Cardiac fibroblast (primary cell): Measurements from ENCODE around the gene IL2RA.
A peak's percentile ranks its signal among the peaks of the same experiment; 100 is the strongest.
"Not testable (repeated sequence)": the region's sequence is repeated elsewhere in the genome, so short reads cannot be mapped to it uniquely, and the experiment has no call there.

Experiments used
- DNase-seq, 2 donors: peaks; one replicate each; pipeline versions ENCODE4 v3.0.0 to v3.0.0-alpha.2; 2010; ENCODE audit warnings: low read depth in 2 of 2
- H3K4me3 ChIP-seq, 2 donors: replicated peaks in 1 of 2; 1 replicate in 1 of 2; 2 replicates in 1 of 2; pipeline ENCODE4 v1.5.1; 2011; ENCODE audit warnings: low read depth in 2 of 2, low read length in 2 of 2, mild to moderate bottlenecking in 2 of 2, moderate library complexity in 1 of 2
- TF ChIP-seq, protein P1 (sequence below): IDR thresholded peaks from one replicate; pipeline ENCODE4 v1.5.1; 2011; ENCODE audit warnings: low read depth, mild to moderate bottlenecking, low read length, inconsistent platforms

Gene IL2RA

DNA sequence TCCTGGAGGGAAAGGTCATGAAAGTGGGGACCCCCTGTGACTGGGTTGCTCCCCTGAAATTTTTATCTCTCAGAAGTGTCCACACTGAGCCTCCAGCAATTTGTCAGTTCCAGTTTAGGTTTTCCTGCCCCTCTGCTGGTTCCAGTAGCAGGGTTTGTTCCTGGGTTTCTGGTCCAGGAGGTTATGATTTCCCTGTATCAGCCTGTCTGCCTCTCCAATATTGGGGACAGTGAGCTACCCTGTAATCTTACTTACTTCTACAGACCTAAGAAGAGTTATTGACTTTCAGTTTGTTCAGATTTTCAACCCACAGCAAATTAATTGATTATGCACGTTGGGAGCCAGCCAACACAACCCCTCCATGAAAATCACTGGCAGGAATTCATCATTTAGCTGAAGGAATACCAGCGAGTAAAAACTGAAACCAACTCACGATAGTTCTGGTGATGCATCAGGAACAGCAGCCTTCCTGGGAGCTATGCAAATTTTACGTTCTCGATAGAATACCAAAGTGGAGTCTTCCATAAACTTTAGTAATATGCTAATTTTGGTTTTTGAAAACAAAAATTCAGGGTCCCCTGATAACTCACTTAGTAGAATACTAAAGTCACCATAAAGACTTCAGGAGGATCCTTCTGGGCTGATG lies 53.5 kb downstream of the IL2RA start:
- TF ChIP-seq, protein P1, sequence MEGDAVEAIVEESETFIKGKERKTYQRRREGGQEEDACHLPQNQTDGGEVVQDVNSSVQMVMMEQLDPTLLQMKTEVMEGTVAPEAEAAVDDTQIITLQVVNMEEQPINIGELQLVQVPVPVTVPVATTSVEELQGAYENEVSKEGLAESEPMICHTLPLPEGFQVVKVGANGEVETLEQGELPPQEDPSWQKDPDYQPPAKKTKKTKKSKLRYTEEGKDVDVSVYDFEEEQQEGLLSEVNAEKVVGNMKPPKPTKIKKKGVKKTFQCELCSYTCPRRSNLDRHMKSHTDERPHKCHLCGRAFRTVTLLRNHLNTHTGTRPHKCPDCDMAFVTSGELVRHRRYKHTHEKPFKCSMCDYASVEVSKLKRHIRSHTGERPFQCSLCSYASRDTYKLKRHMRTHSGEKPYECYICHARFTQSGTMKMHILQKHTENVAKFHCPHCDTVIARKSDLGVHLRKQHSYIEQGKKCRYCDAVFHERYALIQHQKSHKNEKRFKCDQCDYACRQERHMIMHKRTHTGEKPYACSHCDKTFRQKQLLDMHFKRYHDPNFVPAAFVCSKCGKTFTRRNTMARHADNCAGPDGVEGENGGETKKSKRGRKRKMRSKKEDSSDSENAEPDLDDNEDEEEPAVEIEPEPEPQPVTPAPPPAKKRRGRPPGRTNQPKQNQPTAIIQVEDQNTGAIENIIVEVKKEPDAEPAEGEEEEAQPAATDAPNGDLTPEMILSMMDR: no peak
- peak; percentile 37 to 54 for DNase-seq
- peak overlapping the region in 1 of 2 donors; percentile 38 for H3K4me3 ChIP-seq

DNA sequence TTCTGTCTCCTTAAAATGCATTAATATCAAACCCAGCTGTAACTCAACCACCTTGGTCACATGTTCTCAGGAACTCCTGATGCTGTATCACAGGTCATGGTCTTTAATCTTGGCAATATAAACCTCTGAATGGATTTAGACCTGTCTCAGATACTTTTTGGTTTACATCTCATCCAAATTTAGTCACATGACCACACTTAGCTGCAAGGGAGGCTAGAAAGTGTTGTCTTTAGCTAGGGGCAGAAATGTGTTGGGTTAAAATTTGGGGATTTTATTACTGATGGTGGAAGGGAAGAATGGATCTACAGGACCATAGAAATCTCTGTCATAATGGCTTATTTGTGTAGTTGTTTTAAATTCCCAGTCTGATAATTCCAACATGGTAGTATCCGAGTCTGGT lies 55.2 kb downstream of the IL2RA start:
- TF ChIP-seq, protein P1: no peak
- no peak for DNase-seq
- H3K4me3 ChIP-seq: no peak overlapping the region

DNA sequence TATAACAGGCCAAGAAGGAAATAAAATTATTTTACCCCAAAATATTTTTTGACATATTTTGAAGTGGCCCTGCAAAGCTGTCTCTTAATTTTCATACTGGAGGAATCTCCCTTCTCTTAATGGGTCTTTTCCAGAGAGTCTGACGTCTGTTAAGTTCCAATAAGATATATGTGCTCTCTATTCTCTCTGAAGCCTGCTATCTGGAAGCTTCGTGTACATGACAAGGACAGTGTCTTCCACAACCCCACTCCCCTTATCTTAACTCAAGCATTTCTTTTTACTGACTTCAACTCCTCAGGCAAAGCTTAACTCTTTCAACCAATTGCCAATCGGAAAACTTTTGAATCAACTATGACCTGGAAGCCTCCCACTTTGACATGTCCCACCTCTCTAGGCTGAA lies 55.6 kb downstream of the IL2RA start:
- H3K4me3 ChIP-seq: no peak overlapping the region
- TF ChIP-seq, protein P1: no peak
- DNase-seq: no peak

DNA sequence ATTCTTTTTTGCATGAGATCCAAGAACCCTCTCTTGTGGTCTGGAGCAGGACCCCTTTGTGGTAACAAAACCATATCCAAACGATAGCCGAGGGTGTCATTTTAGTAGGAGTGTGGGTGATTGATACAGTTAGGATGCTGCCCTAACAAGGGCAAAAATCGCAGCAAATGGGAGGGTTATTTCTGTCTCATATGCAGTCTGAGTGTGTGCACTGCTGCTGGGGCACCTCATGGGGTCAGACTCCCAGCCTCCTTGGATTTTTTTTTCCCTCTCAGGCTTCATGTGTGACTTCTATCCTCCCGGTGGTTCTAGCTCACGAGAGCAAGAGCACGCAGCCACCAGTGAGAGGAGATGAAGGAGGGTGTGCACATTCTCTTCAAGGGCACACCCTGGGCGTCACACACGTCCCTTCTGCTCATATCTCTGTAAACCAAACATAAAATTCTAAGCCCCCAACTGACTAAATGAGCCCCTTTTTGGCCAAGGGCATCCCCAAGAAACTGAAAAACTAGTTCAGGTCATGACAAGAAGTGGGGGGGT lies 56.2 kb downstream of the IL2RA start:
- no peak overlapping the region for H3K4me3 ChIP-seq
- TF ChIP-seq, protein P1: no peak
- DNase-seq: no peak

DNA sequence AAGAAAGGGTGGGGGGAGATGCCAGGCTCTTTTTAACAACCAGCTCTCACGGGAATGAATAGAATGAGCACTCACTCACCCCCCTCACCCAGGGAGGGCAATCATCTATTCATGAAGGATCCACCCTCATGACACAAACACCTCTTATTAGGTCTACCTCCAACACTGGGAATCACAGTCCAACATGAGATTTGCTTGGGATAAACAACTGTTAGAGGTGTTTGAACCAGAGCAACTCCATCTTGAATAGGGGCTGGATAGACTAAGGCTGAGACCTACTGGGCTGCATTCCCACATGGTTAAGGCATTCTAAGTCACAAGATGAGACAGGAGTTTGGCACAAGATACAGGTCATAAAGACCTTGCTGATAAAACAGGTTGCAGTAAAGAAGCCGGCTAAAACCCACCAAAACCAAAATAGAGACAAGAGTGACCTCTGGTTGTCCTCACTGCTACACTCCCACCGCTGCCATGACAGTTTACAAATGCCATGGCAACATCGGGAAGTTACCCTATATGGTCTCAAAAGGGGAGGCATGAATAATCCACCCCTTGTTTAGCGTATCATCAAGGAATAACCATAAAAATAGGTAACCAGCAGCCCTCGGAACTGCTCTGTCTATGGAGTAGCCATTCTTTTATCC lies 56.9 kb downstream of the IL2RA start:
- not testable (repeated sequence) for H3K4me3 ChIP-seq, DNase-seq

DNA sequence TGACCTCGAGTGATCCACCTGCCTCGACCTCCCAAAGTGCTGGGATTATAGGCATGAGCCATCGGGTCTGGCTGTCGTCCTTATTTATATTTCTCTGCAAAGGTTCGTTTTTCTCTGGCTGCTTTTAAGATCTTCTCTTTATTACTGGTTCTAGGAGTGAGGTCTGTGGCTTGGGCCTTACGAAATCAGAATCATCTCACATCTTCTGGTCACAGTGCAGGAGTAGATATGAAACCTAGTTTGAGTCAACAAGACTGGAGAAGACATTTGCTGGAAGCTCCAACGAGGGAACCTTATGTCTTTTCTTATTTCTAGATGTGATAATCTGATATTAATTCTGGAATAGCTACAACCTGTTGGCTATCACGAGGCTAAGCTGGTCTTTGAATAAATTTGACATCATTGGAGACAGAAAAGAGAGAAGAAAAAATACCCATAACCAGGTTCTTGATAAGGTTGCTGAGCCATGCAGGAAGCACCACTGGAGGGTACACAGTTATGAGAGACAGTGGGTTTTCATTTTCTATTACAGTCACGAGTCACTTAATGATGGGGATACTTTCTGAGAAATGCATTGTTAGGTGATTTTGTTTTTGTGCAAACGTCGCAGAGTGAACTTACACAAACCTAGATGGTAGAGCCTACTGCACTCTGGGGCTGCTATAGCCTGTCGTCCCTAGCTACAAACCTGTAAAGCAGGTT lies 59.2 kb downstream of the IL2RA start:
- DNase-seq: no peak
- TF ChIP-seq, protein P1: no peak
- no peak overlapping the region for H3K4me3 ChIP-seq

DNA sequence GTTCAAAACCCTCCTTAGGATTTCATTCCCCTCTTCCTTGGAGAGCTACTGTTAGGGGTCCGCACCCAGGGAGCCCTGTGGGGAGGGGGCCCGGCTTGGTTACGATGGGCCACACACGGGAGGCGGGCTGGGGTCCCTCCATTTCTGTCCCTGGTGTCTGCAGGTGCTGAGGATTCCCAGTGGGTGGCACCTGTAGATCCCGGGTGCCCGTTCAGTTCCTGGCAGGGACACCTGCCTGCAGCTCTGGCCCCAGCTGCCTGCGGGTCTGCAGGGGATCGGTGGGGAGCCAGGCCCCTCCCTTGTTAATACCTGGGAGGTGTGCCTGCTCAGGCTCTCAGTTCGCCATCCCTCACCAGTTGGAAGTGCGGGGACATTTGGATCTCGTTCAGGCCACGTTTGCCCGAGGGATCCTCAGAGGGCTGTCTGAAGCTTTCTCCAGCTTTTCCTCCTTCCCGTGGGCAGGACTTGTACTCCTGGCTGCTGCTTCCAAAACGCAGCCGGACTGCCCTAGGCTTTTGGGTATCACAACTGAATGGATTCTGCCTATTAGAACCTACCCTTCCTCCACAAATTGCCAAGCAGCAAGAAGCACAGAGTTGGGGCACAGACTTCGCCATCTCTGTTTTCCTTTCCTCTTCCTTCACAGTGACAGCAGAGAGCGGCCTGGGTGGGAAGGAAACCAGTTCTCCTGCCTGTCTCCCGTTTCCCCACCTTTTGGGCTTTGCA lies 62.6 kb downstream of the IL2RA start:
- no peak overlapping the region for H3K4me3 ChIP-seq
- no peak for DNase-seq
- TF ChIP-seq, protein P1: no peak
